Measurements from ENCODE around the gene MAP10. TPM values are rescaled to one million over a fixed set of nuclear protein-coding genes. Genes with fewer than 3 reads are reported as not detected.
"Not testable (repeated sequence)": the region's sequence is repeated elsewhere in the genome, so short reads cannot be mapped to it uniquely, and the experiment has no call there.

MAP10 gene
- total and polyA plus RNA-seq, 3 experiments from 2014 or later, result 1.4 to 1.8 (median 1.4) TPM

DNA sequence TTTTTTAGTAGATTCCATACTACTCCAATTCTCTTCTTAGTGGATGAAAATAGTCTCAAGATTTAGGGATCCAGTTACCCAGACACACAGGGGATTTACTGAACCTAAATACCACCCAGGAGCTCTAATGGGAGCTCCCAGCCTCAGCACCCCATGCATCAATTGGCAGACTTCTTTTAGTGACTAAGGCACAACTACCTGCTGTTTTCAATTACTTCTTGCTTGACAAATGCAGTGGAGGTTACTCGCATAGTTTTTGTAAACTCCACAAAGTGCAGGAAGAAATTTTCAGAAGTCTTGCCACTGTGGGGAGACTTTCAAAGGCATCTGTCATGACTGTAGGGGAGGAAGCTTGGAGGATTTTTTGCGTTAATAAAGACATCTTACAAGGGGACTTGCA is 35.5 kb upstream of the MAP10 start:
- Mint-ChIP-seq H3K36me3 (no peaks in the 10 kb centered on the region), H3K27ac (no peak overlapping the region), H3K4me1 (no peaks in the 10 kb centered on the region), H3K4me3 (no peak overlapping the region), H3K9me3 (no peaks in the 10 kb centered on the region), H3K27me3 (peaks cover 12 to 25% of the 10 kb centered on the region in 2 donors)
- no peak overlapping the region for H3K4me3 ChIP-seq (ENCODE audit: low read length)
- no peaks in the 10 kb centered on the region for H3K36me3 ChIP-seq (ENCODE audit: insufficient read depth, low read length)
- H3K4me1 ChIP-seq (ENCODE audit: insufficient read depth, low read length), result no peaks in the 10 kb centered on the region
- no peaks in the 10 kb centered on the region for H3K9me3 ChIP-seq (ENCODE audit: low read length)
- H3K27me3 ChIP-seq (ENCODE audit: insufficient read depth, low read length, poor library complexity, severe bottlenecking), result no peaks in the 10 kb centered on the region
- DNase-seq, result no peak
- POLR2A ChIA-PET, result no interaction called here
- H3K27ac ChIP-seq (ENCODE audit: low read depth, low read length), result no peak overlapping the region
- CTCF ChIA-PET, result no interaction called here

DNA sequence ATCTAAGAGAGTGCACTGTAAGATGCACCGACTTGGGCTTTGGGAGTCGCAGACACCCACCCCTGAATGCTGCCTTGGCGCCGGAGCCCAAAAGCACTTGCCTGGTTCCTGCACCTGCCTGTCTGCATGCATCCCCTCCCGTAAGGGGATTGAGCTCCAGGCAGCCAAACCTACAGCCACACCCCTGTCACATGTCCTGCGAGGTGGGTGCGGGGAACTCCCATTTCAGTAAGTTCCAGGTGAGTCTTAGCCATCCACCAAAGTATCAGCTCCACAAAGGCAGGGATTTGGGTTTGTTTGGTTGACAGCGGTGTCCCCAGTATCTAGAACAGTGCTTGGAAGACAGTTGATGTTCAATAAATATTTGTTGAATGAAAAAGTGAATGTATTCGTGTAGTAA is 31.5 kb upstream of the MAP10 start:
- Mint-ChIP-seq H3K36me3 (no peaks in the 10 kb centered on the region), H3K27me3 (peaks cover 12 to 13% of the 10 kb centered on the region in 2 donors), H3K4me1 (no peaks in the 10 kb centered on the region), H3K27ac (peak overlapping the region in 1 of 8 donors; percentile 71), H3K4me3 (no peak overlapping the region), H3K9me3 (no peaks in the 10 kb centered on the region)
- Histone ChIP-seq H3K27ac (ENCODE audit: low read depth, low read length) (no peak overlapping the region), H3K9me3 (ENCODE audit: low read length) (no peaks in the 10 kb centered on the region), H3K4me1 (ENCODE audit: insufficient read depth, low read length) (no peaks in the 10 kb centered on the region), H3K27me3 (ENCODE audit: insufficient read depth, low read length, poor library complexity, severe bottlenecking) (no peaks in the 10 kb centered on the region), H3K36me3 (ENCODE audit: insufficient read depth, low read length) (no peaks in the 10 kb centered on the region), H3K4me3 (ENCODE audit: low read length) (no peak overlapping the region)
- ChIA-PET CTCF (no interaction called here), POLR2A (no interaction called here)
- no peak for DNase-seq

GRCh38 chr1:232776526-232777106 is 28.6 kb upstream of the MAP10 start:
- Histone ChIP-seq H3K9me3 (ENCODE audit: low read length) (no peaks in the 10 kb centered on the region), H3K27me3 (ENCODE audit: insufficient read depth, low read length, poor library complexity, severe bottlenecking) (no peaks in the 10 kb centered on the region), H3K27ac (ENCODE audit: low read depth, low read length) (no peak overlapping the region), H3K4me1 (ENCODE audit: insufficient read depth, low read length) (no peaks in the 10 kb centered on the region), H3K4me3 (ENCODE audit: low read length) (no peak overlapping the region), H3K36me3 (ENCODE audit: insufficient read depth, low read length) (no peaks in the 10 kb centered on the region)
- CTCF ChIA-PET, result no interaction called here
- no peak for DNase-seq
- no peaks in the 10 kb centered on the region for H3K4me1 Mint-ChIP-seq
- H3K27me3 Mint-ChIP-seq, result peaks cover 15 to 16% of the 10 kb centered on the region in 2 donors
- POLR2A ChIA-PET, result no interaction called here
- H3K36me3 Mint-ChIP-seq, result no peaks in the 10 kb centered on the region
- H3K9me3 Mint-ChIP-seq, result no peaks in the 10 kb centered on the region
- H3K27ac Mint-ChIP-seq, result no peak overlapping the region
- H3K4me3 Mint-ChIP-seq, result no peak overlapping the region

DNA sequence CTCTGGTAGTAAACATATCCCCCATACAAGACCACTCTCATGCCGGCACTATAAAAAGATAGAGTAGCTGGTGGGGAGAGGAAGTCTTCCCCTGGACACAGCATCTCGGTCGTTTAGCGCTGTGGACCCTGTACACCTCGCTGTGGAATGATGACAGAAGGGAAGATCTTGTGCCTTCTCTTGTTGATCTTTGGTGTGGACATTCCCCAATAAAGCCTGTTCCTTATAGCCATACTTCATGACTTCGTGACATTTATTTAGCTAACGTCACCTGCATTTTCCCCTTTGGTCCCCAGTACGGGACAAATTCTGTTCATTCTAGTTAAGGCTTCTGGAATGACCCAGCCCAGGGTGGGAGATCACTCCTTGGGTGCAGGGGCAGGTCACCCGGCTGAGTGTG is 24.9 kb upstream of the MAP10 start:
- H3K27me3 Mint-ChIP-seq, result peaks cover 6 to 13% of the 10 kb centered on the region in 2 donors
- Histone ChIP-seq H3K36me3 (ENCODE audit: insufficient read depth, low read length) (no peaks in the 10 kb centered on the region), H3K27ac (ENCODE audit: low read depth, low read length) (no peak overlapping the region), H3K4me3 (ENCODE audit: low read length) (no peak overlapping the region), H3K9me3 (ENCODE audit: low read length) (no peaks in the 10 kb centered on the region), H3K4me1 (ENCODE audit: insufficient read depth, low read length) (no peaks in the 10 kb centered on the region), H3K27me3 (ENCODE audit: insufficient read depth, low read length, poor library complexity, severe bottlenecking) (no peaks in the 10 kb centered on the region)
- ChIA-PET CTCF (interaction anchor here (0.7 kb wide), 1 partner anchor 17 kb away, joined by 3 read pairs; no protein-coding TSS in a partner anchor), POLR2A (no interaction called here)
- no peak for DNase-seq
- H3K9me3 Mint-ChIP-seq, result peaks cover 0 to 2% (median 0%) of the 10 kb centered on the region in 5 donors
- no peak overlapping the region for H3K4me3 Mint-ChIP-seq
- no peak overlapping the region for H3K27ac Mint-ChIP-seq
- H3K4me1 Mint-ChIP-seq, result no peaks in the 10 kb centered on the region
- H3K36me3 Mint-ChIP-seq, result no peaks in the 10 kb centered on the region

GRCh38 chr1:232784794-232785193 is 20.4 kb upstream of the MAP10 start:
- Mint-ChIP-seq H3K27ac (no peak overlapping the region), H3K4me1 (peaks cover 6 to 21% (median 7%) of the 10 kb centered on the region in 3 donors), H3K9me3 (peaks cover 0 to 2% (median 0%) of the 10 kb centered on the region in 5 donors), H3K36me3 (no peaks in the 10 kb centered on the region), H3K4me3 (no peak overlapping the region), H3K27me3 (peaks cover 12 to 16% of the 10 kb centered on the region in 2 donors)
- no peak overlapping the region for H3K4me3 ChIP-seq (ENCODE audit: low read length)
- no peaks in the 10 kb centered on the region for H3K9me3 ChIP-seq (ENCODE audit: low read length)
- H3K27ac ChIP-seq (ENCODE audit: low read depth, low read length), result no peak overlapping the region
- CTCF ChIA-PET, result no interaction called here
- POLR2A ChIA-PET, result no interaction called here
- H3K36me3 ChIP-seq (ENCODE audit: insufficient read depth, low read length), result no peaks in the 10 kb centered on the region
- H3K4me1 ChIP-seq (ENCODE audit: insufficient read depth, low read length), result no peaks in the 10 kb centered on the region
- DNase-seq, result no peak
- no peaks in the 10 kb centered on the region for H3K27me3 ChIP-seq (ENCODE audit: insufficient read depth, low read length, poor library complexity, severe bottlenecking)

DNA sequence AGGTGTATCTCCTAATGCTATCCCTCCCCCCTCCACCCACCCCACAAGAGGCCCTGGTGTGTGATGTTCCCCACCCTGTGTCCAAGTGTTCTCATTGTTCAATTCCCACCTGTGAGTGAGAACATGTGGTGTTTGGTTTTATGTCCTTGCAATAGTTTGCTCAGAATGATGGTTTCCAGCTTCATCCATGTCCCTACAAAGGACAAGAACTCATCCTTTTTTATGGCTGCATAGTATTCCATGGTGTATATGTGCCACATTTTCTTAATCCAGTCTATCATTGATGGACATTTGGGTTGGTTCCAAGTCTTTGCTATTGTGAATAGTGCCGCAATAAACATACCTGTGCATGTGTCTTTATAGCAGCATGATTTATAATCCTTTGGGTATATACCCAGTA is 19.6 kb upstream of the MAP10 start:
- H3K9me3 ChIP-seq (ENCODE audit: low read length); H3K36me3 Mint-ChIP-seq; POLR2A ChIA-PET; H3K36me3 ChIP-seq (ENCODE audit: insufficient read depth, low read length); H3K27me3 ChIP-seq (ENCODE audit: insufficient read depth, low read length, poor library complexity, severe bottlenecking); DNase-seq; CTCF ChIA-PET; H3K27ac ChIP-seq (ENCODE audit: low read depth, low read length); H3K4me3 Mint-ChIP-seq; H3K4me1 ChIP-seq (ENCODE audit: insufficient read depth, low read length); H3K4me3 ChIP-seq (ENCODE audit: low read length); H3K27ac Mint-ChIP-seq; H3K9me3 Mint-ChIP-seq: not testable (repeated sequence)
- Mint-ChIP-seq H3K27me3 (peaks cover 12 to 15% of the 10 kb centered on the region in 2 donors), H3K4me1 (peaks cover 6 to 21% (median 7%) of the 10 kb centered on the region in 3 donors)

- H3K36me3 ChIP-seq (ENCODE audit: insufficient read depth, low read length), result no peaks in the 10 kb centered on the region
- POLR2A ChIA-PET, result no interaction called here
- peak overlapping the region in 3 of 7 donors; percentile 13 to 30 (median 30) for H3K4me3 Mint-ChIP-seq
- peaks cover 9 to 15% of the 10 kb centered on the region in 2 donors for H3K27me3 Mint-ChIP-seq
- peak overlapping the region in 2 of 8 donors; percentile 9 to 67 for H3K27ac Mint-ChIP-seq
- peak in 2 of 5 donors; percentile 20 to 26 for DNase-seq
- no peaks in the 10 kb centered on the region for H3K4me1 ChIP-seq (ENCODE audit: insufficient read depth, low read length)
- H3K9me3 Mint-ChIP-seq, result peaks cover 0 to 2% (median 0%) of the 10 kb centered on the region in 5 donors
- no peaks in the 10 kb centered on the region for H3K27me3 ChIP-seq (ENCODE audit: insufficient read depth, low read length, poor library complexity, severe bottlenecking)
- H3K4me1 Mint-ChIP-seq, result peaks cover 6 to 21% (median 7%) of the 10 kb centered on the region in 3 donors
- no peaks in the 10 kb centered on the region for H3K9me3 ChIP-seq (ENCODE audit: low read length)
- H3K4me3 ChIP-seq (ENCODE audit: low read length), result no peak overlapping the region
- no peaks in the 10 kb centered on the region for H3K36me3 Mint-ChIP-seq
- no peak overlapping the region for H3K27ac ChIP-seq (ENCODE audit: low read depth, low read length)
- CTCF ChIA-PET, result no interaction called here
Measured at GRCh38 chr1:232786845-232787455, 18.3 kb upstream of the MAP10 start.

GRCh38 chr1:232788235-232788872 is 16.9 kb upstream of the MAP10 start:
- Mint-ChIP-seq H3K27me3 (peaks cover 9 to 15% of the 10 kb centered on the region in 2 donors), H3K36me3 (no peaks in the 10 kb centered on the region), H3K27ac (peak overlapping the region in 1 of 8 donors; percentile 66), H3K9me3 (peaks cover 0 to 2% (median 0%) of the 10 kb centered on the region in 5 donors), H3K4me1 (peaks cover 11 to 28% (median 12%) of the 10 kb centered on the region in 3 donors), H3K4me3 (no peak overlapping the region)
- Histone ChIP-seq H3K9me3 (ENCODE audit: low read length) (no peaks in the 10 kb centered on the region), H3K4me3 (ENCODE audit: low read length) (no peak overlapping the region), H3K4me1 (ENCODE audit: insufficient read depth, low read length) (no peaks in the 10 kb centered on the region), H3K36me3 (ENCODE audit: insufficient read depth, low read length) (no peaks in the 10 kb centered on the region), H3K27me3 (ENCODE audit: insufficient read depth, low read length, poor library complexity, severe bottlenecking) (no peaks in the 10 kb centered on the region), H3K27ac (ENCODE audit: low read depth, low read length) (no peak overlapping the region)
- DNase-seq, result no peak
- ChIA-PET POLR2A (no interaction called here), CTCF (no interaction called here)
